Thoracic aorta (tissue), 2 donors: ENCODE data around the gene RERGL. TPM values are rescaled to one million over a fixed set of nuclear protein-coding genes. Genes with fewer than 3 reads are reported as not detected.

ENCODE experiments used
- ATAC-seq: fragments of 150-250 bp; one replicate; pipeline ENCODE4 v1.8.0; 2017; ENCODE audit warnings: low read depth; ENCODE audit not compliant: insufficient number of reproducible peaks, low FRiP score
- DNase-seq: peaks from one replicate; pipeline ENCODE4 v3.0.0-alpha.2; 2020; ENCODE audit warnings: low spot score
- H3K27ac ChIP-seq, 2 donors: fragments of 200-600 bp; sonication (generic); 1 replicate in 1 of 2; 2 replicates in 1 of 2; pipeline ENCODE4 v1.5.1; 2016; ENCODE audit warnings: mild to moderate bottlenecking in 2 of 2, moderate library complexity in 2 of 2
- H3K27me3 ChIP-seq: fragments of 200-600 bp; sonication (generic); replicated peaks from 2 replicates; pipeline ENCODE4 v1.6.0; 2016; ENCODE audit warnings: mild to moderate bottlenecking; ENCODE audit not compliant: insufficient read depth
- H3K36me3 ChIP-seq: fragments of 200-600 bp; sonication (generic); one replicate; pipeline ENCODE4 v1.5.1; 2016
- H3K4me1 ChIP-seq, 2 donors: fragments of 200-600 bp; sonication (generic); 1 replicate in 1 of 2; 2 replicates in 1 of 2; pipeline versions ENCODE4 v1.5.1 to v1.6.0; 2016; ENCODE audit warnings: low read depth in 2 of 2, mild to moderate bottlenecking in 1 of 2; ENCODE audit not compliant: control insufficient read depth in 1 of 2
- H3K4me3 ChIP-seq: fragments of 200-600 bp; sonication (generic); 2 replicates; pipeline ENCODE4 v1.5.1; 2016; ENCODE audit warnings: mild to moderate bottlenecking
- H3K9me3 ChIP-seq: fragments of 200-600 bp; sonication (generic); 2 replicates; pipeline ENCODE4 v1.5.1; 2016
- total RNA-seq, 2 donors: library from RNA; depleted of rRNA; stranded (reverse); fragments of >200 nt; gene quantifications; one replicate each; pipeline versions ENCODE4 v1.1.0 to v1.2.3, GENCODE V29; 2016
- TF ChIP-seq, protein P1 (sequence below): fragments of 200-600 bp; sonication (generic); IDR thresholded peaks from one replicate; pipeline ENCODE4 v1.5.1; 2019; ENCODE audit warnings: antibody characterized with exemption

The RERGL gene
- total RNA-seq, 2 donors from 2014 or later, result 9.0 to 15.3 TPM

DNA sequence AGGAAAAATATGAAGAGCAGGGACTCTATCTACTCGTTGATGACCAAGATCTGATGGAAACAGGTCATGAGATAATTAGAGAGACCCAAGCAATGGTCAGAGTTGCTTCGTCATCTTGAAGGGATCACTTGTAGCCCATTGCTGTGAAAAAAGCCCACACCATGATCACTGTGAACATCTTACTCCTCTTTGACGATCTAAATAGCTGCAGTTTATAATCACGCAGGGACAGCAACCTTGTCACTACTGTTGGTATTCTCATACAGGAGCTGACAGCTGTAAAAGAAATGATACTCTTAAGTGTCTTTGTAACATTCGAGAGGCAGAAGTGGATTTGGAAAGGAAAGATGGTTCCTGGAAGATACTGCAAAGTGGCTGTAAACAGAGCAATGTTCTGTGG, 33.7 kb upstream of the RERGL start:
- TF ChIP-seq, protein P1, sequence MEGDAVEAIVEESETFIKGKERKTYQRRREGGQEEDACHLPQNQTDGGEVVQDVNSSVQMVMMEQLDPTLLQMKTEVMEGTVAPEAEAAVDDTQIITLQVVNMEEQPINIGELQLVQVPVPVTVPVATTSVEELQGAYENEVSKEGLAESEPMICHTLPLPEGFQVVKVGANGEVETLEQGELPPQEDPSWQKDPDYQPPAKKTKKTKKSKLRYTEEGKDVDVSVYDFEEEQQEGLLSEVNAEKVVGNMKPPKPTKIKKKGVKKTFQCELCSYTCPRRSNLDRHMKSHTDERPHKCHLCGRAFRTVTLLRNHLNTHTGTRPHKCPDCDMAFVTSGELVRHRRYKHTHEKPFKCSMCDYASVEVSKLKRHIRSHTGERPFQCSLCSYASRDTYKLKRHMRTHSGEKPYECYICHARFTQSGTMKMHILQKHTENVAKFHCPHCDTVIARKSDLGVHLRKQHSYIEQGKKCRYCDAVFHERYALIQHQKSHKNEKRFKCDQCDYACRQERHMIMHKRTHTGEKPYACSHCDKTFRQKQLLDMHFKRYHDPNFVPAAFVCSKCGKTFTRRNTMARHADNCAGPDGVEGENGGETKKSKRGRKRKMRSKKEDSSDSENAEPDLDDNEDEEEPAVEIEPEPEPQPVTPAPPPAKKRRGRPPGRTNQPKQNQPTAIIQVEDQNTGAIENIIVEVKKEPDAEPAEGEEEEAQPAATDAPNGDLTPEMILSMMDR, result no peak
- ATAC-seq (peak; percentile 60), DNase-seq (no peak)
- H3K4me1 ChIP-seq, result peaks cover 0 to 8% of the 10 kb centered on the region in 2 donors
- H3K36me3 ChIP-seq, result no peaks in the 10 kb centered on the region
- no peak overlapping the region for H3K27ac ChIP-seq
- no peaks in the 10 kb centered on the region for H3K27me3 ChIP-seq
- peaks cover 10% of the 10 kb centered on the region for H3K9me3 ChIP-seq
- no peak overlapping the region for H3K4me3 ChIP-seq

DNA sequence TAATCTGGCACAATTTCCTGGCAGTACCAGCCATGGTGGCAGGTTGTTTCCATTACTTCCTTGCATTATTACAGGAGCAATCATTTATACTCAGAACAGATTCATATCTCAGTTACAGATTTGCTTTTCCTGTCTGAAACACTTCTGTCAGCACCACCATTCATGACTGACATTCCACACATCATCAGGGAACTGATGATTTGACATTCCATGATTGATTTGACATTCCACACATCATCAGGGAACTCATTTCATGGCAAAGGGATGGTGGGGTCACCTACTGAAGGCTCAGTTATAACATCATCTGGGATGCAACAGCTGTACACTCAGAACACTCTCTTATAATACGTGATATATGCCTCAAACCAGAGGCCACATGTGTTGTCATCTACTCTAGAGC, 30.9 kb upstream of the RERGL start:
- no peaks in the 10 kb centered on the region for H3K36me3 ChIP-seq
- DNase-seq, result no peak
- peaks cover 3% of the 10 kb centered on the region for H3K9me3 ChIP-seq
- H3K27ac ChIP-seq, result no peak overlapping the region
- H3K4me3 ChIP-seq, result no peak overlapping the region
- no peak for ATAC-seq
- H3K27me3 ChIP-seq, result no peaks in the 10 kb centered on the region
- H3K4me1 ChIP-seq, result peaks cover 0 to 8% of the 10 kb centered on the region in 2 donors
- TF ChIP-seq, protein P1, result no peak

DNA sequence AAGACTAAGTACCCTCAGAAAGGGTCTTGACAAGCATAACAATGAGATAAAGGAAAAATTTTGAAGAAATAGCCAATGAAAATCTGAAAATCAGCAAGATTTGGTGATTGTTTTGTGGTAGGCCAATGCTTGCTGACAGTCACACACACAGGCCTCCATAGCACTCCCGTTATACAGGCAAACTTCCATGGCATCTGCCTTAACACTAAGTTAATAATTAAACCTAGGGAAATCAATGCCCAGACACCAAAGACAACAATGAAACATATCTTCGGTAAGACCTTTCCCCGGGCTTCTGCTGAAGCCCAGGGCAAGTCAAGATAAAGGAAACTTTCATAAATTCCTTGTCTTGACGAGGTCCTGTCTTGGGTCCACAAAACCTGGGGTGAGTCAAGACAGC, 18.6 kb upstream of the RERGL start:
- H3K27me3 ChIP-seq, result no peaks in the 10 kb centered on the region
- ATAC-seq (no peak), DNase-seq (no peak)
- H3K27ac ChIP-seq, result no peak overlapping the region
- H3K36me3 ChIP-seq, result no peaks in the 10 kb centered on the region
- TF ChIP-seq, protein P1, result no peak
- no peaks in the 10 kb centered on the region for H3K4me1 ChIP-seq
- no peaks in the 10 kb centered on the region for H3K9me3 ChIP-seq
- no peak overlapping the region for H3K4me3 ChIP-seq

DNA sequence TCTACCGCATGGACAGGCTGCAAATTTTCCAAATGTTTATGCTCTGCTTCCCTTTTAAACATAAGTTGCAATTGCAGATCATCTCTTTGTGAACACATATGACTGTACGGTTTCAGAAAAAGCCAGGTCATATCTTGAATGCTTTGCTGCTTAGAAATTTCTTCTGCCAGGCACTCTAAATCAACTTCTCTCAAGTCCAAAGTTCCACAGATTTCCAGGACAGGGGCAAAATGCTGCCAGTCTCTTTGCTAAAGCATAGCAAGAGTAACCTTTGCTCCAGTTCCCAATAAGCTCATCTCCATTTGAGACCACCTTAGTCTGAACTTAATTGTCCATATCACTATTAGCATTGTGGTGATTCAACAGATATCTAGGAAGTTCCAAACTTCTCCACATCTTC, 13.6 kb upstream of the RERGL start:
- Histone ChIP-seq H3K4me1 (no peaks in the 10 kb centered on the region), H3K9me3 (no peaks in the 10 kb centered on the region), H3K36me3 (no peaks in the 10 kb centered on the region), H3K27ac (no peak overlapping the region), H3K27me3 (no peaks in the 10 kb centered on the region), H3K4me3 (no peak overlapping the region)
- TF ChIP-seq, protein P1, result no peak
- ATAC-seq (no peak), DNase-seq (no peak)

DNA sequence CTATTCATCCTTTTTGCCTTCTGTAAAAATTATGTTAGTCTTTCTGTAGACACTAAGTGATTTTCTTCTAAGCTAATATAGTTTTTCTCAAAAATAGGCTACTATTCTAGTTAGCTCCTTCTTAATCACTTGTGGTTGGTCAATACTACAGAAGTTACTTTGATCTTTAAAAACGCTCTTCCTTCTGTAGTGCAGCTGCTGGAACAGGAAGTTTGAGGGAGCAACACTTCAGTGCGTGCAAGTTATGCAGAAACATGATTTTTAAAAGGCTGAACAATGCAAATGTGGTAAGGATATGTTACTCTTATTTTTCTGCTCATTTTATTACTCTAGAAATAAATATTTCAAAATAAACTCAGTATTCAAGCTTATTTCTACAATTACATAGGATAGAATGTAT, 11.1 kb upstream of the RERGL start:
- no peak overlapping the region for H3K4me3 ChIP-seq
- TF ChIP-seq, protein P1, result no peak
- no peaks in the 10 kb centered on the region for H3K4me1 ChIP-seq
- no peak overlapping the region for H3K27ac ChIP-seq
- H3K36me3 ChIP-seq, result no peaks in the 10 kb centered on the region
- DNase-seq, result no peak
- no peak for ATAC-seq
- H3K9me3 ChIP-seq, result no peaks in the 10 kb centered on the region
- no peaks in the 10 kb centered on the region for H3K27me3 ChIP-seq
